OCI-LY3 (cell line): Measurements from ENCODE around the gene EFNA4.

Source experiments
- EZH2phosphoT487 ChIP-seq: fragments of 200-600 bp; shearing (Covaris generic); IDR thresholded peaks from 2 replicates; pipeline ENCODE4 v1.6.1; 2018; ENCODE audit warnings: antibody characterized with exemption, mixed run types, low read depth
- TF ChIP-seq, protein P1 (sequence below): fragments of 200-600, 300-600 bp; sonication (generic); IDR thresholded peaks from 2 replicates; pipeline ENCODE4 v1.5.1; 2014; ENCODE audit warnings: antibody characterized with exemption, low read length, low read depth

DNA sequence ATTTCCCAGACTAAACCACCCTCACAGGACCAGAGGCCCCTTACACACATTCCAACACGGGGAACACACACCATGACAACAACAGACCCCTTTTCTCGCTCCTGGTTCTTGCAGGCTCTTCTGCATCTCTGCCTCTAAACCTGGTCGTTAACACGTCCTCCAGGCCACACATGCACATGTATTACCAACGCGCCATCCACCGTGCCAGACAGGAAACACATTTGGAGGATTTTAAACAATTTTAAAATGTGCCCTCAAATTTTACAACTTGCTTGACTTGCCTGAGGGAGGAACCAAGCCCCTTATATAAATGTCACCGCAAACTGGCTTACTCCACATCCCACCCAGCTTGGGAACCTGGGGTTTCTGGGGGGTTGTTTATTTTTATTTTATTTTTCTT is 47.3 kb downstream of the EFNA4 start:
- TF ChIP-seq, protein P1, sequence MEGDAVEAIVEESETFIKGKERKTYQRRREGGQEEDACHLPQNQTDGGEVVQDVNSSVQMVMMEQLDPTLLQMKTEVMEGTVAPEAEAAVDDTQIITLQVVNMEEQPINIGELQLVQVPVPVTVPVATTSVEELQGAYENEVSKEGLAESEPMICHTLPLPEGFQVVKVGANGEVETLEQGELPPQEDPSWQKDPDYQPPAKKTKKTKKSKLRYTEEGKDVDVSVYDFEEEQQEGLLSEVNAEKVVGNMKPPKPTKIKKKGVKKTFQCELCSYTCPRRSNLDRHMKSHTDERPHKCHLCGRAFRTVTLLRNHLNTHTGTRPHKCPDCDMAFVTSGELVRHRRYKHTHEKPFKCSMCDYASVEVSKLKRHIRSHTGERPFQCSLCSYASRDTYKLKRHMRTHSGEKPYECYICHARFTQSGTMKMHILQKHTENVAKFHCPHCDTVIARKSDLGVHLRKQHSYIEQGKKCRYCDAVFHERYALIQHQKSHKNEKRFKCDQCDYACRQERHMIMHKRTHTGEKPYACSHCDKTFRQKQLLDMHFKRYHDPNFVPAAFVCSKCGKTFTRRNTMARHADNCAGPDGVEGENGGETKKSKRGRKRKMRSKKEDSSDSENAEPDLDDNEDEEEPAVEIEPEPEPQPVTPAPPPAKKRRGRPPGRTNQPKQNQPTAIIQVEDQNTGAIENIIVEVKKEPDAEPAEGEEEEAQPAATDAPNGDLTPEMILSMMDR, result no peak
- TF ChIP-seq EZH2phosphoT487, result no peak
